MM.1S (cell line): Measurements from ENCODE around the gene PLEKHG1.

ENCODE experiments used
- EZH2 ChIP-seq: fragments of 300-600 bp; sonication (generic); optimal IDR thresholded peaks from 2 replicates; pipeline ENCODE3; 2017; ENCODE audit warnings: low read depth, mild to moderate bottlenecking, antibody characterized with exemption, low read length, mixed read lengths
- EZH2phosphoT487 ChIP-seq: fragments of 300-600 bp; sonication (generic); IDR thresholded peaks from 2 replicates; pipeline ENCODE4 v1.6.1; 2018; ENCODE audit warnings: antibody characterized with exemption, low read length
- TF ChIP-seq, protein P1 (sequence below): fragments of 300-600 bp; sonication (generic); IDR thresholded peaks from 2 replicates; pipeline ENCODE4 v1.5.1; 2016; ENCODE audit warnings: antibody characterized with exemption, low read length, mixed read lengths

GRCh38 chr6:150605333-150605732 is 5.6 kb downstream of the PLEKHG1 start:
- TF ChIP-seq, protein P1, sequence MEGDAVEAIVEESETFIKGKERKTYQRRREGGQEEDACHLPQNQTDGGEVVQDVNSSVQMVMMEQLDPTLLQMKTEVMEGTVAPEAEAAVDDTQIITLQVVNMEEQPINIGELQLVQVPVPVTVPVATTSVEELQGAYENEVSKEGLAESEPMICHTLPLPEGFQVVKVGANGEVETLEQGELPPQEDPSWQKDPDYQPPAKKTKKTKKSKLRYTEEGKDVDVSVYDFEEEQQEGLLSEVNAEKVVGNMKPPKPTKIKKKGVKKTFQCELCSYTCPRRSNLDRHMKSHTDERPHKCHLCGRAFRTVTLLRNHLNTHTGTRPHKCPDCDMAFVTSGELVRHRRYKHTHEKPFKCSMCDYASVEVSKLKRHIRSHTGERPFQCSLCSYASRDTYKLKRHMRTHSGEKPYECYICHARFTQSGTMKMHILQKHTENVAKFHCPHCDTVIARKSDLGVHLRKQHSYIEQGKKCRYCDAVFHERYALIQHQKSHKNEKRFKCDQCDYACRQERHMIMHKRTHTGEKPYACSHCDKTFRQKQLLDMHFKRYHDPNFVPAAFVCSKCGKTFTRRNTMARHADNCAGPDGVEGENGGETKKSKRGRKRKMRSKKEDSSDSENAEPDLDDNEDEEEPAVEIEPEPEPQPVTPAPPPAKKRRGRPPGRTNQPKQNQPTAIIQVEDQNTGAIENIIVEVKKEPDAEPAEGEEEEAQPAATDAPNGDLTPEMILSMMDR: no peak
- TF ChIP-seq EZH2 (no peak), EZH2phosphoT487 (no peak)
